ENCODE results near the gene SPEF2. TPM values are rescaled to one million over a fixed set of nuclear protein-coding genes. Genes with fewer than 3 reads are reported as not detected.
A peak's percentile ranks its signal among the peaks of the same experiment; 100 is the strongest.

SPEF2 gene
- total RNA-seq, 2 experiments from 2014 or later, result 5.1 to 6.4 TPM

- Mint-ChIP-seq H3K27ac (peak overlapping the region; percentile 96), H3K4me1 (ENCODE audit: low read depth) (peaks cover 39% of the 10 kb centered on the region), H3K4me3 (peak overlapping the region; percentile 91), H3K9me3 (ENCODE audit: insufficient read depth) (peaks cover 18% of the 10 kb centered on the region), H3K36me3 (ENCODE audit: low read depth) (peaks cover 5% of the 10 kb centered on the region), H3K27me3 (ENCODE audit: low read depth) (no peaks in the 10 kb centered on the region)
- CTCF ChIA-PET, result interaction anchor here (0.8 to 4.8 kb wide), 8 partner anchors 8 to 307 kb away, joined by 3 to 41 read pairs (median 6); no protein-coding TSS in a partner anchor
- ATAC-seq (no peak), DNase-seq (no peak)
- POLR2A ChIA-PET, result interaction anchor here (1.1 kb wide), 1 partner anchor 139 kb away, joined by 3 read pairs; no protein-coding TSS in a partner anchor
These were observed 1.1 kb downstream of the SPEF2 start for GRCh38 chr5:35618781-35619180.

GRCh38 chr5:35622974-35623373 lies 5.3 kb downstream of the SPEF2 start:
- peak overlapping the region; percentile 6 for H3K27ac Mint-ChIP-seq
- no peak overlapping the region for H3K4me3 Mint-ChIP-seq
- no peaks in the 10 kb centered on the region for H3K9me3 Mint-ChIP-seq (ENCODE audit: insufficient read depth)
- H3K36me3 Mint-ChIP-seq (ENCODE audit: low read depth), result no peaks in the 10 kb centered on the region
- no peaks in the 10 kb centered on the region for H3K27me3 Mint-ChIP-seq (ENCODE audit: low read depth)
- CTCF ChIA-PET, result no interaction called here
- DNase-seq (no peak), ATAC-seq (no peak)
- POLR2A ChIA-PET, result no interaction called here
- H3K4me1 Mint-ChIP-seq (ENCODE audit: low read depth), result peaks cover 22% of the 10 kb centered on the region

GRCh38 chr5:35623991-35624390 lies 6.3 kb downstream of the SPEF2 start:
- no peak overlapping the region for H3K4me3 Mint-ChIP-seq
- H3K27me3 Mint-ChIP-seq (ENCODE audit: low read depth), result no peaks in the 10 kb centered on the region
- no peaks in the 10 kb centered on the region for H3K9me3 Mint-ChIP-seq (ENCODE audit: insufficient read depth)
- ATAC-seq (no peak), DNase-seq (no peak)
- H3K36me3 Mint-ChIP-seq (ENCODE audit: low read depth), result peaks cover 5% of the 10 kb centered on the region
- H3K27ac Mint-ChIP-seq, result no peak overlapping the region
- ChIA-PET POLR2A (no interaction called here), CTCF (interaction anchor here (1.3 to 2.9 kb wide), 3 partner anchors 13 to 302 kb away, joined by 3 to 11 read pairs (median 4); no protein-coding TSS in a partner anchor)
- H3K4me1 Mint-ChIP-seq (ENCODE audit: low read depth), result peaks cover 13% of the 10 kb centered on the region

GRCh38 chr5:35626108-35626507 lies 8.4 kb downstream of the SPEF2 start:
- POLR2A ChIA-PET, result no interaction called here
- no peaks in the 10 kb centered on the region for H3K27me3 Mint-ChIP-seq (ENCODE audit: low read depth)
- H3K4me3 Mint-ChIP-seq, result no peak overlapping the region
- peaks cover 17% of the 10 kb centered on the region for H3K36me3 Mint-ChIP-seq (ENCODE audit: low read depth)
- H3K9me3 Mint-ChIP-seq (ENCODE audit: insufficient read depth), result no peaks in the 10 kb centered on the region
- CTCF ChIA-PET, result interaction anchor here (2.6 to 3.3 kb wide), 3 partner anchors 9 to 299 kb away, joined by 11 to 18 read pairs (median 16); partner anchors contain the start of gene SPEF2
- H3K4me1 Mint-ChIP-seq (ENCODE audit: low read depth), result peaks cover 6% of the 10 kb centered on the region
- H3K27ac Mint-ChIP-seq, result no peak overlapping the region
- ATAC-seq (no peak), DNase-seq (no peak)

GRCh38 chr5:35626553-35626952 lies 8.9 kb downstream of the SPEF2 start:
- Mint-ChIP-seq H3K27ac (no peak overlapping the region), H3K36me3 (ENCODE audit: low read depth) (peaks cover 22% of the 10 kb centered on the region), H3K4me3 (no peak overlapping the region), H3K4me1 (ENCODE audit: low read depth) (peaks cover 6% of the 10 kb centered on the region), H3K27me3 (ENCODE audit: low read depth) (no peaks in the 10 kb centered on the region), H3K9me3 (ENCODE audit: insufficient read depth) (no peaks in the 10 kb centered on the region)
- POLR2A ChIA-PET, result no interaction called here
- CTCF ChIA-PET, result interaction anchor here (2.6 to 3.3 kb wide), 3 partner anchors 9 to 298 kb away, joined by 11 to 18 read pairs (median 16); partner anchors contain the start of gene SPEF2
- DNase-seq, result no peak
- no peak for ATAC-seq

- ATAC-seq (no peak), DNase-seq (no peak)
- Mint-ChIP-seq H3K27me3 (ENCODE audit: low read depth) (no peaks in the 10 kb centered on the region), H3K9me3 (ENCODE audit: insufficient read depth) (peaks cover 6% of the 10 kb centered on the region), H3K4me1 (ENCODE audit: low read depth) (no peaks in the 10 kb centered on the region), H3K36me3 (ENCODE audit: low read depth) (peaks cover 41% of the 10 kb centered on the region), H3K4me3 (no peak overlapping the region), H3K27ac (no peak overlapping the region)
- ChIA-PET CTCF (interaction anchor here (1.0 to 1.3 kb wide), 2 partner anchors 17 to 291 kb away, joined by 4 read pairs; no protein-coding TSS in a partner anchor), POLR2A (no interaction called here)
These were observed 16.7 kb downstream of the SPEF2 start for GRCh38 chr5:35634326-35634725.

- Mint-ChIP-seq H3K27ac (no peak overlapping the region), H3K4me3 (no peak overlapping the region), H3K4me1 (ENCODE audit: low read depth) (no peaks in the 10 kb centered on the region), H3K27me3 (ENCODE audit: low read depth) (no peaks in the 10 kb centered on the region), H3K36me3 (ENCODE audit: low read depth) (peaks cover 14% of the 10 kb centered on the region), H3K9me3 (ENCODE audit: insufficient read depth) (no peaks in the 10 kb centered on the region)
- CTCF ChIA-PET, result interaction anchor here (1.0 to 1.6 kb wide), 3 partner anchors 10 to 23 kb away, joined by 3 to 9 read pairs (median 3); no protein-coding TSS in a partner anchor
- ATAC-seq (no peak), DNase-seq (no peak)
- POLR2A ChIA-PET, result no interaction called here
These were observed 23.0 kb downstream of the SPEF2 start for GRCh38 chr5:35640623-35641022.

- CTCF ChIA-PET, result interaction anchor here (0.7 to 2.4 kb wide), 4 partner anchors 17 to 280 kb away, joined by 3 to 8 read pairs (median 4); partner anchors contain the start of gene SPEF2
- Mint-ChIP-seq H3K4me1 (ENCODE audit: low read depth) (no peaks in the 10 kb centered on the region), H3K9me3 (ENCODE audit: insufficient read depth) (no peaks in the 10 kb centered on the region), H3K27me3 (ENCODE audit: low read depth) (no peaks in the 10 kb centered on the region), H3K27ac (no peak overlapping the region), H3K36me3 (ENCODE audit: low read depth) (peaks cover 11% of the 10 kb centered on the region), H3K4me3 (no peak overlapping the region)
- ATAC-seq (no peak), DNase-seq (no peak)
- POLR2A ChIA-PET, result no interaction called here
These were observed 26.9 kb downstream of the SPEF2 start for GRCh38 chr5:35644543-35644942.

GRCh38 chr5:35647128-35647527 lies 29.5 kb downstream of the SPEF2 start:
- ChIA-PET POLR2A (no interaction called here), CTCF (interaction anchor here (1.2 kb wide), 1 partner anchor 278 kb away, joined by 3 read pairs; no protein-coding TSS in a partner anchor)
- Mint-ChIP-seq H3K4me1 (ENCODE audit: low read depth) (peaks cover 6% of the 10 kb centered on the region), H3K4me3 (no peak overlapping the region), H3K27ac (no peak overlapping the region), H3K27me3 (ENCODE audit: low read depth) (no peaks in the 10 kb centered on the region), H3K9me3 (ENCODE audit: insufficient read depth) (no peaks in the 10 kb centered on the region), H3K36me3 (ENCODE audit: low read depth) (peaks cover 6% of the 10 kb centered on the region)
- no peak for ATAC-seq
- no peak for DNase-seq

GRCh38 chr5:35647712-35648111 lies 30.0 kb downstream of the SPEF2 start:
- CTCF ChIA-PET, result no interaction called here
- H3K9me3 Mint-ChIP-seq (ENCODE audit: insufficient read depth), result no peaks in the 10 kb centered on the region
- no peak for DNase-seq
- peaks cover 4% of the 10 kb centered on the region for H3K36me3 Mint-ChIP-seq (ENCODE audit: low read depth)
- ATAC-seq, result no peak
- H3K4me1 Mint-ChIP-seq (ENCODE audit: low read depth), result peaks cover 6% of the 10 kb centered on the region
- H3K27me3 Mint-ChIP-seq (ENCODE audit: low read depth), result no peaks in the 10 kb centered on the region
- H3K27ac Mint-ChIP-seq, result no peak overlapping the region
- POLR2A ChIA-PET, result no interaction called here
- no peak overlapping the region for H3K4me3 Mint-ChIP-seq

GRCh38 chr5:35651002-35651756 lies 33.5 kb downstream of the SPEF2 start:
- Mint-ChIP-seq H3K9me3 (ENCODE audit: insufficient read depth) (no peaks in the 10 kb centered on the region), H3K27me3 (ENCODE audit: low read depth) (no peaks in the 10 kb centered on the region), H3K4me3 (no peak overlapping the region), H3K4me1 (ENCODE audit: low read depth) (peaks cover 6% of the 10 kb centered on the region), H3K27ac (no peak overlapping the region), H3K36me3 (ENCODE audit: low read depth) (peaks cover 3% of the 10 kb centered on the region)
- ATAC-seq, result peak; percentile 97
- ChIA-PET POLR2A (interaction anchor here (0.9 to 1.8 kb wide), 6 partner anchors 13 to 275 kb away, joined by 3 to 7 read pairs (median 4); no protein-coding TSS in a partner anchor), CTCF (interaction anchor here (0.7 to 6.2 kb wide), 53 partner anchors 8 to 561 kb away, joined by 3 to 168 read pairs (median 4); partner anchors contain the start of gene SPEF2)
- peak; percentile 76 for DNase-seq

- H3K36me3 Mint-ChIP-seq (ENCODE audit: low read depth), result peaks cover 5% of the 10 kb centered on the region
- ATAC-seq, result no peak
These were observed 39.1 kb downstream of the SPEF2 start for GRCh38 chr5:35656721-35657120.

More at GRCh38 chr5:35656721-35657120, 39.1 kb downstream of the SPEF2 start:
- no peaks in the 10 kb centered on the region for H3K27me3 Mint-ChIP-seq (ENCODE audit: low read depth)
- peaks cover 14% of the 10 kb centered on the region for H3K4me1 Mint-ChIP-seq (ENCODE audit: low read depth)
- no peak for DNase-seq
- POLR2A ChIA-PET, result no interaction called here
- no peak overlapping the region for H3K27ac Mint-ChIP-seq
- CTCF ChIA-PET, result interaction anchor here (1.9 kb wide), 1 partner anchor 269 kb away, joined by 14 read pairs; no protein-coding TSS in a partner anchor
- H3K9me3 Mint-ChIP-seq (ENCODE audit: insufficient read depth), result no peaks in the 10 kb centered on the region
- no peak overlapping the region for H3K4me3 Mint-ChIP-seq

Measured in activated CD8-positive, alpha-beta T cell treated with anti-CD3 and anti-CD28 coated beads, Interleukin-2, amount 10 ng/mL, durations not matched to agents 7 days and 5 days (primary cell).